Panc1 (cell line): ENCODE results near the gene GABRG3. TPM values are rescaled to one million over a fixed set of nuclear protein-coding genes. Genes with fewer than 3 reads are reported as not detected.

Source experiments
- ATAC-seq: fragments of 200-7000 bp; cut with Tn5 transposase; 2 replicates; pipeline ENCODE4 v1.9.1; 2020; ENCODE audit warnings: mild to moderate bottlenecking, moderate library complexity
- BruUV-seq: library from RNA; stranded (reverse); fragments of 400-500 nt; replicated peaks from 2 replicates; lab custom pipeline; 2021; lab: Mats Ljungman, UMichigan
- CTCF ChIA-PET: fragments of 300-600 bp; sonication (Branson Sonifier 250); formaldehyde crosslinking; loops from one replicate; lab custom pipeline; 2022; ENCODE audit warnings: antibody characterized with exemption; lab: Charles Lee
- POLR2A ChIA-PET: fragments of 300-600 bp; sonication (Branson Sonifier 250); formaldehyde crosslinking; loops from one replicate; lab custom pipeline; 2022; ENCODE audit warnings: antibody characterized with exemption; lab: Charles Lee
- DNase-seq: peaks from one replicate; pipeline ENCODE4 v3.0.0-alpha.2; 2010; ENCODE audit warnings: low read depth, low spot score
- H3K27ac ChIP-seq: 2 replicates; pipeline ENCODE4 v1.5.1; 2011; ENCODE audit warnings: mild to moderate bottlenecking, low read length, inconsistent platforms
- H3K27me3 ChIP-seq: fragments of 200-500 bp; sonication (Bioruptor generic); 2 replicates; pipeline ENCODE4 v1.6.0; 2014; ENCODE audit warnings: low read length, inconsistent platforms; ENCODE audit not compliant: control insufficient read depth, insufficient read depth
- H3K36me3 ChIP-seq: fragments of 200-500 bp; sonication (Bioruptor generic); 2 replicates; pipeline ENCODE4 v1.5.1; 2014; ENCODE audit warnings: inconsistent platforms, mild to moderate bottlenecking, low read length, moderate library complexity; ENCODE audit not compliant: control insufficient read depth, insufficient read depth
- H3K4me1 ChIP-seq: 2 replicates; pipeline ENCODE4 v1.5.1; 2011; ENCODE audit warnings: inconsistent platforms, mild to moderate bottlenecking, low read length, moderate library complexity; ENCODE audit not compliant: control insufficient read depth, insufficient read depth
- H3K4me3 ChIP-seq, 2 experiments: 2 replicates each; pipeline ENCODE4 v1.5.1; 2011 to 2012; ENCODE audit warnings: low read depth in 2 of 2, low read length in 2 of 2, mild to moderate bottlenecking in 2 of 2, inconsistent platforms in 1 of 2, moderate library complexity in 1 of 2
- H3K9me3 ChIP-seq: fragments of 200-500 bp; sonication (Bioruptor generic); 2 replicates; pipeline ENCODE4 v1.5.1; 2014; ENCODE audit warnings: low read depth, mild to moderate bottlenecking, inconsistent platforms, low read length, moderate library complexity; ENCODE audit not compliant: control insufficient read depth, insufficient read depth
- CTCF ChIP-seq: fragments of 450-650 bp; IDR thresholded peaks from 2 replicates; pipeline ENCODE4 v1.5.1; 2017; ENCODE audit warnings: mild to moderate bottlenecking
- POLR2AphosphoS5 ChIP-seq: IDR thresholded peaks from 2 replicates; pipeline ENCODE4 v1.6.1; 2012; ENCODE audit warnings: mild to moderate bottlenecking, low read depth, low read length, moderate library complexity
- REST ChIP-seq, 2 experiments: IDR thresholded peaks; 2 replicates each; pipeline ENCODE4 v1.6.1; 2011 to 2012; ENCODE audit warnings: low read depth in 2 of 2, control low read depth in 1 of 2, low read length in 1 of 2, mild to moderate bottlenecking in 1 of 2, moderate library complexity in 1 of 2; ENCODE audit not compliant: insufficient read depth in 1 of 2
- SIN3A ChIP-seq: IDR thresholded peaks from 2 replicates; pipeline ENCODE4 v1.6.1; 2012; ENCODE audit warnings: low read depth, mild to moderate bottlenecking, low read length, moderate library complexity, borderline replicate concordance; ENCODE audit not compliant: insufficient read depth
- TCF7L2 ChIP-seq: IDR thresholded peaks from 2 replicates; pipeline ENCODE4 v1.6.1; 2011; ENCODE audit warnings: mild to moderate bottlenecking, low read depth, low read length, inconsistent platforms
- in situ Hi-C: cut with HindIII; loops from 2 replicates; pipeline ENCODE4 v1.10.0; 2016; ENCODE audit warnings: low sequenced_read_pairs, low pct_unique_long_range_greater_than_20kb
- intact Hi-C: fragments of 100-400 bp; cut with micrococcal nuclease; formaldehyde crosslinking; loops from one replicate; pipeline ENCODE4 v1.10.0; 2022; ENCODE audit not compliant: unreplicated experiment
- total RNA-seq: library from RNA; stranded (reverse); gene quantifications from one replicate; pipeline ENCODE4 v1.2.1, GENCODE V29; 2021; ENCODE audit not compliant: unreplicated experiment

GABRG3 gene
- total RNA-seq, 1 experiment from 2014 or later = not detected

- no peaks in the 10 kb centered on the region for H3K4me1 ChIP-seq
- intact Hi-C loops = no loop called here
Observed at GRCh38 chr15:27095886-27096624, 125.1 kb downstream of the GABRG3 start.

GRCh38 chr15:27097506-27097905 is 126.5 kb downstream of the GABRG3 start:
- Histone ChIP-seq H3K27ac (no peak overlapping the region), H3K4me3 (no peak overlapping the region), H3K4me1 (no peaks in the 10 kb centered on the region), H3K36me3 (no peaks in the 10 kb centered on the region), H3K9me3 (no peaks in the 10 kb centered on the region), H3K27me3 (no peaks in the 10 kb centered on the region)
- BruUV-seq = no TSS peak
- in situ Hi-C loops = no loop called here
- ATAC-seq = no peak
- ChIA-PET POLR2A (no interaction called here), CTCF (no interaction called here)
- no peak for TF ChIP-seq REST (IDR thresholded peaks at IDR 0.05; ENCODE audit: insufficient read depth in 1 of 2, low read depth in 2 of 2, low read length in 1 of 2)
- TF ChIP-seq POLR2AphosphoS5 = no peak
- no peak for TF ChIP-seq SIN3A
- no peak for TF ChIP-seq CTCF
- TF ChIP-seq TCF7L2 = no peak
- intact Hi-C loops = no loop called here
- no peak for DNase-seq

More at GRCh38 chr15:27095886-27096624, 125.1 kb downstream of the GABRG3 start:
- H3K27me3 ChIP-seq = no peaks in the 10 kb centered on the region
- in situ Hi-C loops = no loop called here
- DNase-seq (no peak), ATAC-seq (no peak)
- POLR2A ChIA-PET = interaction anchor here (0.6 kb wide), 1 partner anchor 40 kb away, joined by 4 read pairs; no protein-coding TSS in a partner anchor
- no peaks in the 10 kb centered on the region for H3K9me3 ChIP-seq
- TF ChIP-seq POLR2AphosphoS5 = no peak
- TF ChIP-seq SIN3A = no peak
- TF ChIP-seq TCF7L2 = no peak
- no peak for TF ChIP-seq CTCF
- no peak for TF ChIP-seq REST (IDR thresholded peaks at IDR 0.05; ENCODE audit: insufficient read depth in 1 of 2, low read depth in 2 of 2, low read length in 1 of 2)
- H3K36me3 ChIP-seq = no peaks in the 10 kb centered on the region
- BruUV-seq = no TSS peak
- H3K4me3 ChIP-seq = no peak overlapping the region
- no peak overlapping the region for H3K27ac ChIP-seq
- CTCF ChIA-PET = no interaction called here
